Activated T-cell treated with anti-CD3 and anti-CD28 coated beads for 24 hours (primary cell): ENCODE data around the gene LRP5.
"Not testable (repeated sequence)": the region's sequence is repeated elsewhere in the genome, so short reads cannot be mapped to it uniquely, and the experiment has no call there.

ENCODE experiments used
- DNase-seq: peaks from one replicate; pipeline ENCODE4 v3.0.0-alpha.2; 2020; ENCODE audit warnings: low read depth

Gene LRP5

GRCh38 chr11:68392822-68393221, 80.4 kb downstream of the LRP5 start:
- DNase-seq, result no peak

GRCh38 chr11:68396516-68396915, 84.1 kb downstream of the LRP5 start:
- no peak for DNase-seq

- DNase-seq, result no peak
Observed at GRCh38 chr11:68397256-68397655, 84.9 kb downstream of the LRP5 start.

- DNase-seq, result no peak
Observed at GRCh38 chr11:68398995-68399851, 86.8 kb downstream of the LRP5 start.

GRCh38 chr11:68399916-68400315, 87.5 kb downstream of the LRP5 start:
- DNase-seq, result no peak

- DNase-seq, result not testable (repeated sequence)
Observed at GRCh38 chr11:68400584-68400983, 88.2 kb downstream of the LRP5 start.

GRCh38 chr11:68401856-68402255, 89.5 kb downstream of the LRP5 start:
- no peak for DNase-seq

- no peak for DNase-seq
Observed at GRCh38 chr11:68402355-68403031, 90.1 kb downstream of the LRP5 start.

- no peak for DNase-seq
Observed at GRCh38 chr11:68403424-68403823, 91.0 kb downstream of the LRP5 start.

- no peak for DNase-seq
Observed at GRCh38 chr11:68403831-68404230, 91.4 kb downstream of the LRP5 start.

GRCh38 chr11:68406324-68407313, 94.2 kb downstream of the LRP5 start:
- DNase-seq, result no peak

- DNase-seq, result no peak
Observed at GRCh38 chr11:68408512-68408911, 96.1 kb downstream of the LRP5 start.

GRCh38 chr11:68409748-68410344, 97.5 kb downstream of the LRP5 start:
- no peak for DNase-seq

- no peak for DNase-seq
Observed at GRCh38 chr11:68411501-68411991, 99.2 kb downstream of the LRP5 start.

GRCh38 chr11:68412593-68413475, 100.4 kb downstream of the LRP5 start:
- no peak for DNase-seq

- no peak for DNase-seq
Observed at GRCh38 chr11:68413591-68413999, 101.2 kb downstream of the LRP5 start.

- no peak for DNase-seq
Observed at GRCh38 chr11:68414496-68415221, 102.3 kb downstream of the LRP5 start.

- DNase-seq, result no peak
Observed at GRCh38 chr11:68416070-68416578, 103.7 kb downstream of the LRP5 start.

GRCh38 chr11:68418648-68419047, 106.3 kb downstream of the LRP5 start:
- no peak for DNase-seq

- no peak for DNase-seq
Observed at GRCh38 chr11:68420171-68420570, 107.8 kb downstream of the LRP5 start.
